K562 (cell line): ENCODE results near the gene PHPT1. TPM values are rescaled to one million over a fixed set of nuclear protein-coding genes. Genes with fewer than 3 reads are reported as not detected.

Experiments
- ATAC-seq: fragments of 200-7000 bp; cut with Tn5 transposase; 3 replicates; pipeline ENCODE4 v1.9.1; 2020; ENCODE audit warnings: moderate library complexity
- BruUV-seq: library from RNA; stranded (reverse); fragments of 400-500 nt; replicated peaks from 2 replicates; lab custom pipeline; 2021; lab: Mats Ljungman, UMichigan
- CTCF ChIA-PET: fragments of 300-600 bp; formaldehyde crosslinking; extraction: SDS; loops from one replicate; lab custom pipeline; 2021; ENCODE audit warnings: low intra/inter-chr PET ratio; lab: Yijun Ruan, JAX
- POLR2A ChIA-PET: fragments of 300-600, 350-650 bp; sonication (Branson Sonifier 250); formaldehyde crosslinking; extraction: SDS; loops from one replicate; lab custom pipeline; 2021; ENCODE audit warnings: antibody characterized with exemption, inconsistent platforms; lab: Yijun Ruan, JAX
- DNase-seq, 4 experiments: peaks; one replicate each; pipeline versions ENCODE4 v3.0.0 to v3.0.0-alpha.2; 2011 to 2018; ENCODE audit warnings: low spot score in 3 of 4, mixed read lengths in 3 of 4; ENCODE audit errors: extremely low read depth in 1 of 4
- FAIRE-seq: peaks from 2 replicates; lab custom pipeline; 2011; peaks lifted over from hg19 to GRCh38; lab: Jason Lieb, UNC
- H2AFZ ChIP-seq: 2 replicates; pipeline ENCODE4 v1.6.0; 2011; ENCODE audit warnings: low read depth, low read length, control low read depth, inconsistent platforms
- H3K27ac ChIP-seq: fragments of 200-600 bp; 3 replicates; pipeline ENCODE4 v1.8.0; 2011; ENCODE audit warnings: low read depth, mild to moderate bottlenecking, control low read depth, inconsistent platforms, low read length, moderate library complexity, mixed read lengths; ENCODE audit errors: extremely low read depth
- H3K27me3 ChIP-seq, 2 experiments: fragments of 300-600 bp in 1 of 2; 2 replicates in 1 of 2; 3 replicates in 1 of 2; pipeline versions ENCODE4 v1.6.0 to v1.8.0; 2011; ENCODE audit warnings: inconsistent platforms in 2 of 2, low read length in 2 of 2, mild to moderate bottlenecking in 1 of 2, mixed read lengths in 1 of 2, moderate library complexity in 1 of 2; ENCODE audit not compliant: control insufficient read depth in 2 of 2, insufficient read depth in 2 of 2
- H3K36me3 ChIP-seq: fragments of 300-600 bp; 3 replicates; pipeline ENCODE4 v1.8.0; 2011; ENCODE audit warnings: mild to moderate bottlenecking, low read length, inconsistent platforms; ENCODE audit not compliant: control insufficient read depth, insufficient read depth
- H3K4me1 ChIP-seq, 2 experiments: fragments of 200-600 bp in 1 of 2; replicated peaks in 1 of 2; 2 replicates in 1 of 2; 3 replicates in 1 of 2; pipeline versions ENCODE4 v1.5.1 to v1.8.0; 2011; ENCODE audit warnings: inconsistent platforms in 2 of 2, low read length in 2 of 2, mild to moderate bottlenecking in 1 of 2, mixed read lengths in 1 of 2, moderate library complexity in 1 of 2; ENCODE audit not compliant: control insufficient read depth in 2 of 2, insufficient read depth in 2 of 2
- H3K4me2 ChIP-seq: 2 replicates; pipeline ENCODE4 v1.6.1; 2011; ENCODE audit warnings: low read length, control low read depth, inconsistent platforms, mixed read lengths; ENCODE audit not compliant: insufficient read depth
- H3K4me3 ChIP-seq: fragments of 200-600 bp; sonication (generic), shearing (Covaris generic); 2 replicates; pipeline ENCODE4 v1.5.1; 2016; ENCODE audit warnings: control low read depth, inconsistent platforms
- H3K79me2 ChIP-seq: fragments of 200-600 bp; 3 replicates; pipeline ENCODE4 v1.8.0; 2011; ENCODE audit warnings: low read length, inconsistent platforms; ENCODE audit not compliant: control insufficient read depth, insufficient read depth
- H3K9ac ChIP-seq, 2 experiments: 2 replicates each; pipeline versions ENCODE4 v1.6.0 to v1.6.1; 2011; ENCODE audit warnings: low read depth in 2 of 2, low read length in 2 of 2, control low read depth in 1 of 2, inconsistent platforms in 1 of 2, mild to moderate bottlenecking in 1 of 2, mixed read lengths in 1 of 2; ENCODE audit not compliant: insufficient read depth in 1 of 2
- H3K9me1 ChIP-seq: one replicate; pipeline ENCODE4 v1.6.0; 2011; ENCODE audit warnings: inconsistent platforms, mild to moderate bottlenecking, low read length, moderate library complexity; ENCODE audit not compliant: control insufficient read depth, insufficient read depth
- H3K9me3 ChIP-seq: replicated peaks from 2 replicates; pipeline ENCODE4 v1.5.1; 2011; ENCODE audit warnings: low read depth, low read length, inconsistent platforms; ENCODE audit not compliant: control insufficient read depth, insufficient read depth
- H4K20me1 ChIP-seq: replicated peaks from 2 replicates; pipeline ENCODE4 v1.6.1; 2011; ENCODE audit warnings: low read length, inconsistent platforms, mixed read lengths; ENCODE audit not compliant: control insufficient read depth, insufficient read depth
- HIVEP1 ChIP-seq: fragments of 250-450 bp; sonication (Bioruptor Pico); IDR thresholded peaks from 2 replicates; pipeline ENCODE4 v1.4.0; 2020; ENCODE audit warnings: mild to moderate bottlenecking
- JUNB ChIP-seq: fragments of 450-650 bp; formaldehyde crosslinking; conservative IDR thresholded peaks from 2 replicates; pipeline ENCODE4 v1.4.0; 2020; ENCODE audit warnings: mild to moderate bottlenecking
- POLR2G ChIP-seq: fragments of 200-400 bp; formaldehyde crosslinking; IDR thresholded peaks from 2 replicates; pipeline ENCODE4 v1.6.1; 2017; ENCODE audit warnings: low read depth, mild to moderate bottlenecking, antibody characterized with exemption, low read length, moderate library complexity
- RBFOX2 ChIP-seq: fragments of 200-400 bp; formaldehyde crosslinking; IDR thresholded peaks from 2 replicates; pipeline ENCODE4 v1.6.1; 2017; ENCODE audit warnings: low read depth, mild to moderate bottlenecking, low read length, moderate library complexity
- SNRNP70 ChIP-seq: fragments of 200-400 bp; formaldehyde crosslinking; optimal IDR thresholded peaks from 2 replicates; pipeline ENCODE3; 2017; ENCODE audit warnings: low read depth, low read length
- ZNF121 ChIP-seq: sonication (generic); formaldehyde crosslinking; conservative IDR thresholded peaks from 2 replicates; pipeline ENCODE4 v1.8.0; 2022; ENCODE audit warnings: missing genetic modification reagents
- ZNF436 ChIP-seq: fragments of 250-450, 450-650 bp; sonication (Bioruptor Pico); formaldehyde crosslinking; IDR thresholded peaks from 2 replicates; pipeline ENCODE4 v1.7.0; 2020; ENCODE audit warnings: mild to moderate bottlenecking
- WGBS: fragments of 100-300 bp; shearing (Covaris generic); methylation state at CpG from one replicate; pipeline ENCODE4 v1.1.6; 2016; ENCODE audit warnings: low coverage, mixed read lengths; ENCODE audit not compliant: insufficient coverage; ENCODE audit errors: missing lambda C conversion rate; 5-methylcytosine and 5-hydroxymethylcytosine counted together
- in situ Hi-C: fragments of 300-500 bp; cut with MboI; formaldehyde crosslinking; loops from 4 replicates; pipeline ENCODE4 v1.15.0; 2018; ENCODE audit warnings: inconsistent platforms, mixed read lengths
- intact Hi-C: fragments of 100-400 bp; cut with micrococcal nuclease; formaldehyde crosslinking; loops from 2 replicates; pipeline ENCODE4 v1.14.2; 2022
- polyA plus RNA-seq, 8 experiments: library from polyadenylated mRNA; depleted of rRNA in 4 of 8; stranded (reverse) in 5 of 8; unstranded in 3 of 8; fragments of >200 nt; fragmentation: Nextera tagmentation in 2 of 8; fragmentation: Illumina TruSeq in 1 of 8; extraction: Ambion mirVana in 2 of 8; extraction: Trizol in 1 of 8; gene quantifications; 2 replicates each; pipeline versions ENCODE4 v1.2.1 to v1.2.3, GENCODE V29; 2011 to 2014; ENCODE audit warnings: inconsistent platforms in 1 of 8, missing spikeins in 1 of 8
- total RNA-seq, 7 experiments: library from RNA; depleted of rRNA in 6 of 7; stranded (reverse); fragments of >200 nt in 6 of 7; fragmentation: Illumina TruSeq in 2 of 7; extraction: Trizol in 2 of 7; gene quantifications; 2 replicates each; pipeline versions ENCODE4 v1.2.1 to v1.2.3, GENCODE V29; 2011 to 2021; ENCODE audit warnings: low replicate concordance in 1 of 7

PHPT1 gene
- total and polyA plus RNA-seq, 9 of the 15 experiments (the other 6 are each of a cell fraction or from before 2014, with no cell fraction given) = 20.9 to 166 (median 129) TPM

DNA sequence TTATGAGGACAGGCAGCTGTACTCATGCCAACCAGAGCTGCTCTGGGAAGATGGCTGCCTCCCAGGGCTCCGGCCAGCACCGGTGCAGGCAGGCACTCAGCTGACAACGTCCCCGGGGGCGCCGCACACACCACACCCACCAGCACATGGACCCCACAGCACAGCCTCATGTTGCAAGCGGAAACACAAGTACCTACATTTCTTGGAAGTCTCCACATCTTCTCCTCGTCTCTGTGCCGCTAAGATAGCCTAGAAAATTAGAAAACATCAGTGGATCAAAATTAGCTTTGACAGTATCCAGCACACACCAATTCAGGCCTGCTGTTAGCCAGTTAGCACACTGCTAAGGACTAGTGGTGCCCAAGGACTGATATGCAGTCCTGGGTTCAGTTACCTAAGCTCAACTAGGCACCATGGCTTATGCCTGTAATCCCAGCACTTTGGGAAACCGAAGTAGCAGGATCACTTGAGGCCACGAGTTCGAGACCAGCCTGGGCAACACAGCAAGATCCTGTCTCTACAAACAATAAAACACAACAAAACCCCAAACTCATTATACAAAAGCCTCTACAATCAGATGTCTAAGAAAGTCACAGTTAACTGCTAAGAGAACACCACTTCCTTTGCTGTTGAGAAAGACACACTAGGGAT lies 14.5 kb downstream of the PHPT1 start:
- no TSS peak for BruUV-seq
- POLR2A ChIA-PET = interaction anchor here (1.9 kb wide), 2 partner anchors 11 to 20 kb away, joined by 4 read pairs; no protein-coding TSS in a partner anchor
- Histone ChIP-seq H3K79me2 (peaks cover 43% of the 10 kb centered on the region), H3K36me3 (peaks cover 47% of the 10 kb centered on the region; the same call in 2 of the 3 replicates), H3K4me3 (no peak overlapping the region), H3K4me2 (no peak overlapping the region), H4K20me1 (peaks cover 14% of the 10 kb centered on the region; the same call in 1 of the 2 replicates), H3K9ac (0 out of 4 replicates have a peak overlapping the region, but pooled peaks of 1 of the 2 experiments have one; percentile 18), H3K27ac (no peak overlapping the region), H3K9me3 (no peaks in the 10 kb centered on the region; the same call in 1 of the 2 replicates), H2AFZ (no peak overlapping the region), H3K9me1 (peaks cover 4% of the 10 kb centered on the region), H3K27me3 (no peaks in the 10 kb centered on the region), H3K4me1 (peaks cover 5 to 45% of the 10 kb centered on the region in 2 experiments; a peak in 3 of 5 replicates)
- CTCF ChIA-PET = no interaction called here
- ATAC-seq (no peak), DNase-seq (no peak), FAIRE-seq (peak; percentile 11)
- TF ChIP-seq ZNF121 (CRISPR knock-in tag) = peak; percentile 90
- TF ChIP-seq SNRNP70 = no peak
- peak; percentile 57 for TF ChIP-seq RBFOX2
- TF ChIP-seq JUNB (CRISPR knock-in tag) = no peak
- peak; percentile 10; the same call in 1 of the 2 replicates for TF ChIP-seq POLR2G
- TF ChIP-seq HIVEP1 (CRISPR knock-in tag) = no peak
- TF ChIP-seq ZNF436 (CRISPR knock-in tag) = no peak
- in situ Hi-C loops = no loop called here
- intact Hi-C loops = no loop called here
- WGBS = 95% methylated on average over 12 of the region's 12 CpGs
